Measurements from ENCODE around the gene TPPP3. TPM values are rescaled to one million over a fixed set of nuclear protein-coding genes. Genes with fewer than 3 reads are reported as not detected.

TPPP3 gene
- total RNA-seq, 4 donors from 2014 or later, result 2.2 to 31.9 (median 7.1) TPM

DNA sequence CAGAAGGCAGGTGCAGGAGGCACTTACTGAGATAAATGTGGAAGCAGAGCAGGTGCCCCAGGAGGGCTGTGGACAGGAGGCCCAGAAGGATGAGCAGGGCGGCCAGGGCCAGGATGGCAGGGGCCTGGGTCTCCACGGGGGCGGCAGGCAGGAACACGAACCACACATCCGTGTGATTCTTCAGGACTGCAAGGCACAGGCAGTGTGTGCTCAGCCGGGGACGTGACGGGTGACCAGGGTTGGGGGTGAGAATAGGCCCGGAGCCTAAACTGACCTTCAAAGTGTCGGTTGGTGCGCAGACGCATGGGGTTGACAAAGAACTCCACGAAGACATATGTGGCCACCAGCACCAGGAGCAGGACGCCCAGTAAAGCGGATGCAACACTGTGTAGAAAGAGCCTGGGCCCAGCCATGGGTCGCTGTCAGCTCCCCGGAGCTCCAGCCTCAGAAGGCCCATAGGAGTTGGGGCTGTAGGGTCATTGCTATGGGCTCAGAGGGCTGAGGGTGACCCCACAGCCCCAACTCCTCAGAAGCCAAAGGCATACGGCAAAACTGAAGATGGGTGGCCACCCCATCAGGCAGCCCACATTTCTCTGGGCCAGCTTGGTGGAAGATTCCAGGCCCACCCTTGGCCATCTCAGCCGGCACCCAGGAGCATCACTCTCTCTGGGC, 5.4 kb upstream of the TPPP3 start:
- H3K27me3 ChIP-seq, result no peaks in the 10 kb centered on the region
- H3K4me3 ChIP-seq, result no peak overlapping the region
- H3K27ac ChIP-seq, result peak overlapping the region in 3 of 4 donors; percentile 63 to 72 (median 70)
- in situ Hi-C loops (cut with MboI; ENCODE audit: low sequenced_read_pairs in 4 of 4), result no loop called here
- TF ChIP-seq, protein P1, sequence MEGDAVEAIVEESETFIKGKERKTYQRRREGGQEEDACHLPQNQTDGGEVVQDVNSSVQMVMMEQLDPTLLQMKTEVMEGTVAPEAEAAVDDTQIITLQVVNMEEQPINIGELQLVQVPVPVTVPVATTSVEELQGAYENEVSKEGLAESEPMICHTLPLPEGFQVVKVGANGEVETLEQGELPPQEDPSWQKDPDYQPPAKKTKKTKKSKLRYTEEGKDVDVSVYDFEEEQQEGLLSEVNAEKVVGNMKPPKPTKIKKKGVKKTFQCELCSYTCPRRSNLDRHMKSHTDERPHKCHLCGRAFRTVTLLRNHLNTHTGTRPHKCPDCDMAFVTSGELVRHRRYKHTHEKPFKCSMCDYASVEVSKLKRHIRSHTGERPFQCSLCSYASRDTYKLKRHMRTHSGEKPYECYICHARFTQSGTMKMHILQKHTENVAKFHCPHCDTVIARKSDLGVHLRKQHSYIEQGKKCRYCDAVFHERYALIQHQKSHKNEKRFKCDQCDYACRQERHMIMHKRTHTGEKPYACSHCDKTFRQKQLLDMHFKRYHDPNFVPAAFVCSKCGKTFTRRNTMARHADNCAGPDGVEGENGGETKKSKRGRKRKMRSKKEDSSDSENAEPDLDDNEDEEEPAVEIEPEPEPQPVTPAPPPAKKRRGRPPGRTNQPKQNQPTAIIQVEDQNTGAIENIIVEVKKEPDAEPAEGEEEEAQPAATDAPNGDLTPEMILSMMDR (IDR thresholded peaks at IDR 0.05 in 4 of 5, conservative IDR thresholded peaks at IDR 0.05 in 1 of 5), result no peak
- TF ChIP-seq POLR2A (IDR thresholded peaks at IDR 0.05), result no peak
- intact Hi-C loops (cut with DNase I; ENCODE audit: low total_unique reads), result no loop called here
- no peaks in the 10 kb centered on the region for H3K9me3 ChIP-seq
- no peaks in the 10 kb centered on the region for H3K36me3 ChIP-seq
- peaks cover 31 to 38% of the 10 kb centered on the region in 2 donors for H3K4me1 ChIP-seq
- DNase-seq (no peak), ATAC-seq (no peak)

- in situ Hi-C loops (cut with MboI; ENCODE audit: low sequenced_read_pairs in 4 of 4), result no loop called here
- H3K4me1 ChIP-seq, result peaks cover 30 to 44% of the 10 kb centered on the region in 2 donors
- intact Hi-C loops (cut with DNase I; ENCODE audit: low total_unique reads), result no loop called here
Measured at GRCh38 chr16:67397812-67398545, 4.7 kb upstream of the TPPP3 start.

DNA sequence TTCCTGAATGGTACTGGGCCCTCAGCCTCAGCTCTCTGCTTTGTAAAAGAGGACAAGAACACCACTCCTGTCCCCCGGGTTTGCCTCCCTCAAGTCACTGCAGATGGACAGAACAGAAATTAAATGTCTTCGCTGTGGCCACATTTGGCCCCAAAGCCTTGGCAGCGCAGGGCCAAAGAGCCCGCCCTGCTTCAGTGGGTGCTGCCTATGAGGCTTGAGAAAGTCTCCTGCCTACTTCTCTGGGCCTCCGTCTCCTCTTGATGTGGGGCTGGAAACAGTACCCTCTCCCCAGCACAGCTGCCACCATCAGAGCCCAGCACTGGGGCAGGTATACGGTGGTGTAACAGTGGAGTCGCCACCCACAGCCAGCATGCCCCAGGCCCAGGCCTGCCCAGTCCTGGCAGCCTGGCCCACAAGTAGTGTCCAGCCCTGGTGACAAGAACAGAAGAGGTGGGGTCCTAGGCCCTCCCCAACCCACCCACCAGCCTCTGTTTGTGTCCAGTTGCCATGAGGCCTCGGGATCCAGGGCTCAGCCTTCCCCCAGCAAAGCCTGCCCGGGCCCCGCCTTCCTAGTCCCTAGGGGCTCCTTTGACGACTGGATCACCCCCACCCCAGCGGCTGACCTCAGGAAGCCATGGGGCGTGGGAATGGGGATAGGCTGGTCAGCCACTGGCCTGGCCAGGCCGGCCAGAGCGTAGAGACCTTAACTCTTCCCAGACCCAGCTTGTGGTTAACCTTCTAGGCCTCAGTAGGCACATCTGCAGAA, 3.9 kb upstream of the TPPP3 start:
- TF ChIP-seq, protein P1 (IDR thresholded peaks at IDR 0.05 in 4 of 5, conservative IDR thresholded peaks at IDR 0.05 in 1 of 5), result no peak
- Histone ChIP-seq H3K4me1 (peaks cover 37 to 52% of the 10 kb centered on the region in 2 donors), H3K9me3 (no peaks in the 10 kb centered on the region), H3K27ac (peak overlapping the region; percentile 60 to 72 (median 66)), H3K27me3 (no peaks in the 10 kb centered on the region), H3K4me3 (no peak overlapping the region), H3K36me3 (no peaks in the 10 kb centered on the region)
- no peak for ATAC-seq
- no peak for DNase-seq
- intact Hi-C loops (cut with DNase I; ENCODE audit: low total_unique reads), result no loop called here
- in situ Hi-C loops (cut with MboI; ENCODE audit: low sequenced_read_pairs in 4 of 4), result no loop called here

More at GRCh38 chr16:67397812-67398545, 4.7 kb upstream of the TPPP3 start:
- H3K9me3 ChIP-seq, result no peaks in the 10 kb centered on the region
- peak overlapping the region; percentile 60 to 72 (median 66) for H3K27ac ChIP-seq
- no peak for TF ChIP-seq POLR2A (IDR thresholded peaks at IDR 0.05)
- TF ChIP-seq, protein P1 (IDR thresholded peaks at IDR 0.05 in 4 of 5, conservative IDR thresholded peaks at IDR 0.05 in 1 of 5), result no peak
- no peak for DNase-seq
- H3K4me3 ChIP-seq, result no peak overlapping the region
- ATAC-seq, result no peak
- H3K36me3 ChIP-seq, result no peaks in the 10 kb centered on the region
- H3K27me3 ChIP-seq, result no peaks in the 10 kb centered on the region

DNA sequence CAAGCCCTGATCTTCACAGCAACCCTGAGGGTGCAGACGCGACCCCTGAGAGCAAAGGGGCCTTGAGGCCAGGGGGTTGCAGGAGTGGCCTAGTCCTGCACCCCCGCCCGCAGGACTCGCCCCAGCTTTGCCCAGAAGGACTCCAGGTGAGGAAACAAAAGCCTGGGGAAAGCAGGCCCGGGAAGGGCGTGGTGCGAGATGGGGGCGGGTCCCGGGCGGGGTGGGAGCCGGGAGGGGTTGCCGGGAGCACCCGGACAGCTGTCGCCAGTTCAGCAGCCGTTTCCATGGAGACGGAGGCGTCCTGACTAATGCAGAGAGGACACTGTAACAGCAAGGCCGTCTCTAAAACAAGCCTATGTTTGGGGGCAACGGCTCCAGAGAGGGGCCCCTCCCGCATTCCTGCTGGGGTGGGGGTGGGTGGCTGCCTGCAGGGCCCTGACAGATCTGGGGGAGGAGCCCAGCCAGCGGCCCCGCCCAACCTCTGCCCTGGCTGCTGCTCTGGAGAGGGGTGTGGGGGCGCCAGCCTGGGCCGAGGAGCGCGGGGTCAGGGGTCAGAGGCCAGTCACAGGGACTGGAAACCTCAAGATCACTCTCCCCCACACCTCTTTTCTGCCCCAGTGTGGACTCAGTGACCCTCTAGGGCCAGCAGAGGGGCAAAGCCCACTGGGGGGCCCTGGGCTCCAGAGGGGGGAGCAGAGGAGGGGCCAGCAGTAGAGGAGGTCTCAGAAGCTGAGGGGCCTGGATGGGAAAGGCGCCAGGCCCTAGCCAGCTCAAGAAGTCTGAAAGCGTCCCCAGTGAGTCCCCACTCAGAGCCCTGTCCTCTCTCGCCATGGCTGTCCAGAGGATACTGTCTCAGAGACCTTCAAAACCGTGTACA, 3.1 kb upstream of the TPPP3 start:
- peaks cover 45 to 60% of the 10 kb centered on the region in 2 donors for H3K4me1 ChIP-seq
- in situ Hi-C loops (cut with MboI; ENCODE audit: low sequenced_read_pairs in 4 of 4) (no loop called here), intact Hi-C loops (cut with DNase I; ENCODE audit: low total_unique reads) (no loop called here)
- H3K9me3 ChIP-seq, result no peaks in the 10 kb centered on the region
- no peaks in the 10 kb centered on the region for H3K27me3 ChIP-seq
- peak; percentile 20 to 27 for ATAC-seq
- DNase-seq, result peak; percentile 52 to 72
- H3K36me3 ChIP-seq, result no peaks in the 10 kb centered on the region
- peak overlapping the region; percentile 60 to 72 (median 66) for H3K27ac ChIP-seq
- TF ChIP-seq POLR2A (IDR thresholded peaks at IDR 0.05), result no peak
- TF ChIP-seq, protein P1 (IDR thresholded peaks at IDR 0.05 in 4 of 5, conservative IDR thresholded peaks at IDR 0.05 in 1 of 5), result no peak
- H3K4me3 ChIP-seq, result no peak overlapping the region

Measured in gastrocnemius medialis (tissue), 4 donors.